Daoy (cell line): Measurements from ENCODE around the gene SRXN1. TPM values are rescaled to one million over a fixed set of nuclear protein-coding genes. Genes with fewer than 3 reads are reported as not detected.

Source experiments
- DNase-seq: peaks from one replicate; pipeline ENCODE4 v3.0.0-alpha.2; 2015; ENCODE audit warnings: low read depth
- total RNA-seq: library from RNA; depleted of rRNA; stranded (reverse); fragments of >200 nt; shearing (Covaris generic); gene quantifications from 2 replicates; pipeline ENCODE4 v1.2.3, GENCODE V29; 2014; rRNA removed

SRXN1 gene
- total RNA-seq, 1 experiment from 2014 or later: 77.0 TPM

GRCh38 chr20:607476-607875 lies 45.5 kb downstream of the SRXN1 start:
- no peak for DNase-seq

- peak; percentile 17 for DNase-seq
Measured at GRCh38 chr20:605237-605636, 47.8 kb downstream of the SRXN1 start.

GRCh38 chr20:603116-603640 lies 49.8 kb downstream of the SRXN1 start:
- DNase-seq: no peak

- no peak for DNase-seq
Measured at GRCh38 chr20:602111-602970, 50.7 kb downstream of the SRXN1 start.

- DNase-seq: no peak
Measured at GRCh38 chr20:600736-601135, 52.3 kb downstream of the SRXN1 start.

- DNase-seq: no peak
Measured at GRCh38 chr20:600141-600540, 52.9 kb downstream of the SRXN1 start.

- DNase-seq: no peak
Measured at GRCh38 chr20:598133-598850, 54.7 kb downstream of the SRXN1 start.

GRCh38 chr20:597560-597959 lies 55.4 kb downstream of the SRXN1 start:
- DNase-seq: no peak

Other genes with a start within 250 kb of the SRXN1 start
- gene RBCK1, start 244.9 kb downstream of the SRXN1 start, total RNA-seq: 42.5 and 42.9 TPM in 2 replicates
- gene TBC1D20, start 190.7 kb downstream of the SRXN1 start, total RNA-seq: 11.2 and 13.3 TPM in 2 replicates
- 123 and 154 TPM in 2 replicates for gene CSNK2A1, start 109.4 kb downstream of the SRXN1 start, total RNA-seq
- gene TCF15, start 42.9 kb downstream of the SRXN1 start, total RNA-seq: 0.18 and 1.0 TPM in 2 replicates
- not detected in 2 replicates for gene SCRT2, start 22.6 kb upstream of the SRXN1 start, total RNA-seq
- gene SLC52A3, start 115.3 kb upstream of the SRXN1 start, total RNA-seq: 3.0 and 3.6 TPM in 2 replicates
- gene FAM110A, start 180.5 kb upstream of the SRXN1 start, total RNA-seq: 3.8 and 4.3 TPM in 2 replicates